CD4-positive, alpha-beta T cell treated with Interleukin-4 for 4 hours (primary cell): ENCODE data around the gene ADH6.
"Not testable (repeated sequence)": the region's sequence is repeated elsewhere in the genome, so short reads cannot be mapped to it uniquely, and the experiment has no call there.

Experiments
- DNase-seq: peaks from one replicate; pipeline ENCODE4 v3.0.0-alpha.2; 2020

Gene ADH6

GRCh38 chr4:99189900-99190299, 29.1 kb downstream of the ADH6 start:
- not testable (repeated sequence) for DNase-seq

DNA sequence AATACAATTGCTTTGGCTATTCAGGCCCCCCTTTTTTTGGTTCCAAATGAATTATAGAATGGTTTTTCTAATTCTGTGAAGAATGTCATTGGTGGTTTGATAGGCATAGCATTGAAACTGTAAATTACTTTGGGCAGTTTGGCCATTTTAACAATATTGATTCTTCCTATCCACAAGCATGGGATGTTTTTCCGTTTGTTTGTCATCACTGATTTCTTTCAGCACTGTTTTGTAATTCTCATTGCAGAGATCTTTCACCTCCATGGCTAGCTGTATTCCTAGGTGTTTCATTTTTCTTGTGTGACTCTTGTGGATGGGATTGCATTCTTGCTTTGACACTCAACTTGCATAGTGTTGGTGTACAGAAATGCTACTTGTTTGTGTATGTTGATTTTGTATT, 33.0 kb downstream of the ADH6 start:
- no peak for DNase-seq

DNA sequence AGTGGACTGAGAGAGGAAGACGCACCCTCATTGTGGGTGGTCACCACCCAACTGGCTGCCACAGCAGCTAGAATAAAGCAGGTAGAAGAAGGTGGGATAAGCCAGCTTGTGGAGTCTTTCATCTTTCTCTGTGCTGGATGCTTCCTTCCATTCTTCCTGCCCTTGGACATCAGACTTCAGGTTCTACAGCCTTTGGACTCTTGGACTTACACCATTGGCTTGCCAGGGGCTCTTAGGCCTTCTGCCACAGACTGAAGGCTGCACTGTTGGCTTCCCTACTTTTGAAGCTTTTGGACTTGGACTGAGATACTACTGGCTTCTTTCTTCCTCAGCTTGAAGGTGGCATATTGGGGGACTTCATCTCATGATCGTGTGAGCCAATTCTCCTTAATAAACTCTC, 33.5 kb downstream of the ADH6 start:
- no peak for DNase-seq

- DNase-seq, result no peak
These were observed 38.5 kb downstream of the ADH6 start for GRCh38 chr4:99180382-99181070.

GRCh38 chr4:99179626-99180025, 39.4 kb downstream of the ADH6 start:
- no peak for DNase-seq

- no peak for DNase-seq
These were observed 39.9 kb downstream of the ADH6 start for GRCh38 chr4:99179178-99179577.

GRCh38 chr4:99166544-99166943, 52.5 kb downstream of the ADH6 start:
- no peak for DNase-seq

- no peak for DNase-seq
These were observed 53.1 kb downstream of the ADH6 start for GRCh38 chr4:99165978-99166377.

GRCh38 chr4:99161373-99162099, 57.5 kb downstream of the ADH6 start:
- DNase-seq, result no peak

DNA sequence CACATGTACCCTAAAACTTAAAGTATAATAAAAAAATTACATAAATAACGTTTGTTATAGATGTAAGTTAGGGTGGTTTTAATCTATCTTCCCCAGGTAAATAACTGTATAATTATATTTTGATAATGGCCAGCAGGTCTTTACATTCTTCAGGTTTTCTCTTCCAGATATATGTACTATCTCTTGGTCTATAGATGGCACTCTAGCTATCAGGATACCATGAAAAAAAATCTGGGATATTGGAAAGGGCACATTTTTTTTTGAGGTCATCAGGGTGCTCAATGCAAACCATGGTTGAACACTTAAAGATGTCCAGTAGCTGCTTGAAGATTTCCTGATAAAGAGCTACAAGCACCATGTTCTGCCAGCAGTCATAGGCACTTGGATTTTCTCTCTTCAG, 59.3 kb downstream of the ADH6 start:
- no peak for DNase-seq

DNA sequence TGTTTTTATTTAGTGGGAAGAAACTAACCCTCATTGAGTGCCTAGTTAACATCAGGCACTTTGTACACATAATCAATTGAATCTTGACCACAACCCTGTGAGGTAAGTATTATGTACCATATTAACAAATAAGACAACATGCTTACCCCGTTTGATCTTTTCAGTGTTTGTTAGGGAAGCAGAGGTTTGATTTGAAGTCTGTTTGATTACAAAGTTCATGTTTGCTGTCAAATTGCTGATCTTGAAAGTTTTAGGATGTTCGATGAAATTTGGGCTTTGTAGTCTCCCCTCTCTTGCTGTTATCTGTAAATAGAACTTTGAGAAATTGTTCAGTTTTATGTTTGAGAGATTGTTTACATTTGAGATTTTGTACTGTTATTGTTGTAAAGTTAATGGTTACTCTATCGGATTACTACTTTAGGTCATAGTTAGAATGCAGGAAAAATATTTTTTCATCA, 61.5 kb downstream of the ADH6 start:
- no peak for DNase-seq

GRCh38 chr4:99156992-99157391, 62.1 kb downstream of the ADH6 start:
- no peak for DNase-seq

- DNase-seq, result no peak
These were observed 64.2 kb downstream of the ADH6 start for GRCh38 chr4:99154658-99155342.
